ENCODE results near the gene SHROOM3. TPM values are rescaled to one million over a fixed set of nuclear protein-coding genes. Genes with fewer than 3 reads are reported as not detected.

SHROOM3 gene
- total and polyA plus RNA-seq, 12 donors: 1.1 to 16.2 (median 8.8) TPM

GRCh38 chr4:76764251-76764650, 329.2 kb downstream of the SHROOM3 start:
- Histone ChIP-seq H3K27ac (no peak overlapping the region), H3K4me3 (no peak overlapping the region), H3K36me3 (replicated peaks in 1 of 2) (no peaks in the 10 kb centered on the region), H3K27me3 (no peaks in the 10 kb centered on the region), H3K9me3 (replicated peaks in 1 of 3) (no peaks in the 10 kb centered on the region), H3K4me1 (replicated peaks in 1 of 2) (peaks cover 0 to 2% of the 10 kb centered on the region in 2 donors)
- no peak for DNase-seq
- no peak for TF ChIP-seq POLR2A (IDR thresholded peaks at IDR 0.05)
- TF ChIP-seq, protein P1, sequence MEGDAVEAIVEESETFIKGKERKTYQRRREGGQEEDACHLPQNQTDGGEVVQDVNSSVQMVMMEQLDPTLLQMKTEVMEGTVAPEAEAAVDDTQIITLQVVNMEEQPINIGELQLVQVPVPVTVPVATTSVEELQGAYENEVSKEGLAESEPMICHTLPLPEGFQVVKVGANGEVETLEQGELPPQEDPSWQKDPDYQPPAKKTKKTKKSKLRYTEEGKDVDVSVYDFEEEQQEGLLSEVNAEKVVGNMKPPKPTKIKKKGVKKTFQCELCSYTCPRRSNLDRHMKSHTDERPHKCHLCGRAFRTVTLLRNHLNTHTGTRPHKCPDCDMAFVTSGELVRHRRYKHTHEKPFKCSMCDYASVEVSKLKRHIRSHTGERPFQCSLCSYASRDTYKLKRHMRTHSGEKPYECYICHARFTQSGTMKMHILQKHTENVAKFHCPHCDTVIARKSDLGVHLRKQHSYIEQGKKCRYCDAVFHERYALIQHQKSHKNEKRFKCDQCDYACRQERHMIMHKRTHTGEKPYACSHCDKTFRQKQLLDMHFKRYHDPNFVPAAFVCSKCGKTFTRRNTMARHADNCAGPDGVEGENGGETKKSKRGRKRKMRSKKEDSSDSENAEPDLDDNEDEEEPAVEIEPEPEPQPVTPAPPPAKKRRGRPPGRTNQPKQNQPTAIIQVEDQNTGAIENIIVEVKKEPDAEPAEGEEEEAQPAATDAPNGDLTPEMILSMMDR (IDR thresholded peaks at IDR 0.05): no peak
- 67 to 87% (median 72%) methylated on average over 1 of the region's 1 CpG for WGBS, 4 donors
- intact Hi-C loops (cut with DNase I): no loop called here

DNA sequence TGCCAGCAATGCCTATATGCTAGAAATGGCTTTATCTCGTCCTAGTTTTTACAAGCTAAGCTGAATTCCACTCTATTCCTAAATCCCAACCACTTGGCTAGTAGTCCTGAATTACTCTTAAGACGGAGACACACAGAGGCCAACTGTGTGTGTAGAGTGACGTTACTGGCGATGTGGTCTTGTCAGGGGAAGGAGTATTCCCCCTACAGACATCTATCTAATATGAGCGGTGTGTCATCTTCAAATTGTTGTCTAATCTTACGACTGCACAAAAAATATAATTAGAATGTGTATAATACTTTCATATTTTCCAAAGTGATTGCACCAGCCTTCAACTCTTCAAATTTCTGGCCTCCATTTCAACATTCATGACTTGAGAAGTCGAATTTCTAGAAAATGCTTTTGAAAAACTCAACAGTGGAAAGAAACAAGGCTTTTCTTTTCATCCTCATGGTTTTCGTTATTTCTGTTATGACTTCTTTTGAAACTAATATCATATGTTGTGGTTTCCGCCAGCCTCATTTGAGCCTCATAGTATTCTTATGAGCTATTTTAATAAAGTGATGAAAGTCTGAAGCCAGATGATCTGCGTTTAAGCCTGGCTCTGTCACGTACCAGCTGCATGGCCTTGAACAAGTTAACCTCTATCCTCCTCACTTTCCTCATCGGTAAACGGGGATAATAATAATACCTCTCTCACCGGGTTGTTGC, 330.6 kb downstream of the SHROOM3 start:
- Histone ChIP-seq H3K36me3 (replicated peaks in 1 of 2) (no peaks in the 10 kb centered on the region), H3K27ac (no peak overlapping the region), H3K9me3 (replicated peaks in 1 of 3) (no peaks in the 10 kb centered on the region), H3K4me3 (no peak overlapping the region), H3K4me1 (replicated peaks in 1 of 2) (no peaks in the 10 kb centered on the region), H3K27me3 (no peaks in the 10 kb centered on the region)
- 87 to 94% (median 90%) methylated on average over 14 of the region's 14 CpGs for WGBS, 4 donors
- no peak for DNase-seq
- intact Hi-C loops (cut with DNase I): no loop called here
- TF ChIP-seq POLR2A (IDR thresholded peaks at IDR 0.05): no peak
- TF ChIP-seq, protein P1 (IDR thresholded peaks at IDR 0.05): no peak

- no peak for TF ChIP-seq POLR2A (IDR thresholded peaks at IDR 0.05)
- TF ChIP-seq, protein P1 (IDR thresholded peaks at IDR 0.05): no peak
Measured at GRCh38 chr4:76767983-76768382, 333.0 kb downstream of the SHROOM3 start.

GRCh38 chr4:76772498-76773106, 337.6 kb downstream of the SHROOM3 start:
- WGBS, 4 donors: 56 to 69% (median 62%) methylated on average over 5 of the region's 5 CpGs
- Histone ChIP-seq H3K36me3 (replicated peaks in 1 of 2) (no peaks in the 10 kb centered on the region), H3K4me3 (no peak overlapping the region), H3K27me3 (no peaks in the 10 kb centered on the region), H3K9me3 (replicated peaks in 1 of 3) (no peaks in the 10 kb centered on the region), H3K4me1 (replicated peaks in 1 of 2) (no peaks in the 10 kb centered on the region), H3K27ac (no peak overlapping the region)
- DNase-seq: no peak
- intact Hi-C loops (cut with DNase I): no loop called here
- TF ChIP-seq, protein P1 (IDR thresholded peaks at IDR 0.05): no peak
- no peak for TF ChIP-seq POLR2A (IDR thresholded peaks at IDR 0.05)

More at GRCh38 chr4:76767983-76768382, 333.0 kb downstream of the SHROOM3 start:
- Histone ChIP-seq H3K27ac (no peak overlapping the region), H3K4me3 (no peak overlapping the region), H3K4me1 (replicated peaks in 1 of 2) (no peaks in the 10 kb centered on the region), H3K27me3 (no peaks in the 10 kb centered on the region), H3K9me3 (replicated peaks in 1 of 3) (no peaks in the 10 kb centered on the region), H3K36me3 (replicated peaks in 1 of 2) (no peaks in the 10 kb centered on the region)
- intact Hi-C loops (cut with DNase I): no loop called here
- DNase-seq: no peak
- WGBS, 4 donors: 52 to 68% (median 56%) methylated on average over 2 of the region's 2 CpGs

Data from adrenal gland (tissue), 12 donors.